ENCODE data around the gene THAP11. TPM values are rescaled to one million over a fixed set of nuclear protein-coding genes. Genes with fewer than 3 reads are reported as not detected.

Gene THAP11
- total RNA-seq, 1 donor from 2014 or later: 29.6 TPM

GRCh38 chr16:67841198-67841815 lies 813 bp upstream of the THAP11 start:
- DNase-seq (ENCODE audit: low spot score): no peak

GRCh38 chr16:67842509-67843342 lies 606 bp downstream of the THAP11 start:
- Mint-ChIP-seq H3K27ac (ENCODE audit: unreplicated experiment) (no peak overlapping the region), H3K9me3 (ENCODE audit: unreplicated experiment) (no peaks in the 10 kb centered on the region), H3K27me3 (ENCODE audit: unreplicated experiment) (peaks cover 13% of the 10 kb centered on the region), H3K36me3 (ENCODE audit: low read depth, unreplicated experiment) (no peaks in the 10 kb centered on the region), H3K4me3 (ENCODE audit: unreplicated experiment) (peak overlapping the region; percentile 91), H3K4me1 (ENCODE audit: unreplicated experiment) (peaks cover 29% of the 10 kb centered on the region)
- DNase-seq (ENCODE audit: low spot score): peak; percentile 59
- no peak for TF ChIP-seq CTCF (IDR thresholded peaks at IDR 0.05; ENCODE audit: unreplicated experiment)

More at GRCh38 chr16:67841198-67841815, 813 bp upstream of the THAP11 start:
- TF ChIP-seq CTCF (IDR thresholded peaks at IDR 0.05; ENCODE audit: unreplicated experiment): no peak
- Mint-ChIP-seq H3K9me3 (ENCODE audit: unreplicated experiment) (no peaks in the 10 kb centered on the region), H3K36me3 (ENCODE audit: low read depth, unreplicated experiment) (no peaks in the 10 kb centered on the region), H3K4me1 (ENCODE audit: unreplicated experiment) (peaks cover 26% of the 10 kb centered on the region), H3K4me3 (ENCODE audit: unreplicated experiment) (peak overlapping the region; percentile 91), H3K27ac (ENCODE audit: unreplicated experiment) (peak overlapping the region; percentile 52), H3K27me3 (ENCODE audit: unreplicated experiment) (peaks cover 14% of the 10 kb centered on the region)

- no peak for TF ChIP-seq CTCF (IDR thresholded peaks at IDR 0.05; ENCODE audit: unreplicated experiment)
Measured at GRCh38 chr16:67843343-67843765, 1.2 kb downstream of the THAP11 start.

GRCh38 chr16:67844497-67844896 lies 2.4 kb downstream of the THAP11 start:
- DNase-seq (ENCODE audit: low spot score): no peak
- peaks cover 13% of the 10 kb centered on the region for H3K27me3 Mint-ChIP-seq (ENCODE audit: unreplicated experiment)
- peaks cover 34% of the 10 kb centered on the region for H3K4me1 Mint-ChIP-seq (ENCODE audit: unreplicated experiment)
- no peaks in the 10 kb centered on the region for H3K36me3 Mint-ChIP-seq (ENCODE audit: low read depth, unreplicated experiment)
- no peak overlapping the region for H3K27ac Mint-ChIP-seq (ENCODE audit: unreplicated experiment)
- TF ChIP-seq CTCF (IDR thresholded peaks at IDR 0.05; ENCODE audit: unreplicated experiment): no peak
- H3K9me3 Mint-ChIP-seq (ENCODE audit: unreplicated experiment): no peaks in the 10 kb centered on the region
- H3K4me3 Mint-ChIP-seq (ENCODE audit: unreplicated experiment): no peak overlapping the region

More at GRCh38 chr16:67843343-67843765, 1.2 kb downstream of the THAP11 start:
- H3K36me3 Mint-ChIP-seq (ENCODE audit: low read depth, unreplicated experiment): no peaks in the 10 kb centered on the region
- H3K4me1 Mint-ChIP-seq (ENCODE audit: unreplicated experiment): peaks cover 34% of the 10 kb centered on the region
- H3K9me3 Mint-ChIP-seq (ENCODE audit: unreplicated experiment): no peaks in the 10 kb centered on the region
- peak overlapping the region; percentile 91 for H3K4me3 Mint-ChIP-seq (ENCODE audit: unreplicated experiment)
- H3K27ac Mint-ChIP-seq (ENCODE audit: unreplicated experiment): peak overlapping the region; percentile 30
- peak; percentile 15 for DNase-seq (ENCODE audit: low spot score)
- H3K27me3 Mint-ChIP-seq (ENCODE audit: unreplicated experiment): peaks cover 13% of the 10 kb centered on the region

Measured in endothelial cell (in vitro differentiated cells).